ENCODE data around the gene IGSF23. TPM values are rescaled to one million over a fixed set of nuclear protein-coding genes. Genes with fewer than 3 reads are reported as not detected.

The IGSF23 gene
- total RNA-seq, 4 donors from 2014 or later = not detected

GRCh38 chr19:44649578-44650145 lies 36.3 kb downstream of the IGSF23 start:
- ATAC-seq (ENCODE audit: low FRiP score) = no peak
- no peak for TF ChIP-seq CTCF (IDR thresholded peaks at IDR 0.05)
- DNase-seq (ENCODE audit: low spot score) = no peak

- ATAC-seq (ENCODE audit: low FRiP score) (no peak), DNase-seq (ENCODE audit: low spot score) (no peak)
- TF ChIP-seq CTCF (IDR thresholded peaks at IDR 0.05) = no peak
Observed at GRCh38 chr19:44653343-44653742, 40.0 kb downstream of the IGSF23 start.

GRCh38 chr19:44653977-44654774 lies 40.8 kb downstream of the IGSF23 start:
- DNase-seq (ENCODE audit: low spot score) (peak; percentile 42), ATAC-seq (ENCODE audit: low FRiP score) (no peak)
- TF ChIP-seq CTCF (IDR thresholded peaks at IDR 0.05) = peak in 1 of 3 donors; percentile 17

GRCh38 chr19:44657211-44657921 lies 44.0 kb downstream of the IGSF23 start:
- DNase-seq (ENCODE audit: low spot score) = peak; percentile 64
- ATAC-seq (ENCODE audit: low FRiP score) = peak; percentile 60
- peak in 2 of 3 donors; percentile 27 to 75 for TF ChIP-seq CTCF (IDR thresholded peaks at IDR 0.05)

GRCh38 chr19:44658069-44658733 lies 44.8 kb downstream of the IGSF23 start:
- no peak for TF ChIP-seq CTCF (IDR thresholded peaks at IDR 0.05)
- DNase-seq (ENCODE audit: low spot score) (no peak), ATAC-seq (ENCODE audit: low FRiP score) (no peak)

GRCh38 chr19:44660081-44660480 lies 46.7 kb downstream of the IGSF23 start:
- ATAC-seq (ENCODE audit: low FRiP score) (no peak), DNase-seq (ENCODE audit: low spot score) (no peak)
- no peak for TF ChIP-seq CTCF (IDR thresholded peaks at IDR 0.05)

Data from omental fat pad (tissue), 4 donors.